Stomach (tissue), 9 donors: Measurements from ENCODE around the gene HOXA6. TPM values are rescaled to one million over a fixed set of nuclear protein-coding genes. Genes with fewer than 3 reads are reported as not detected.
A peak's percentile ranks its signal among the peaks of the same experiment; 100 is the strongest.

Experiments used
- DNase-seq, 2 donors: peaks; one replicate each; pipeline versions ENCODE4 v3.0.0 to v3.0.0-alpha.2; 2013 to 2019
- H3K27ac ChIP-seq, 5 donors: fragments of 200-600 bp in 4 of 5; sonication (generic) in 4 of 5; one replicate each; pipeline ENCODE4 v1.5.1; 2013 to 2019; ENCODE audit warnings: mild to moderate bottlenecking in 1 of 5, moderate library complexity in 1 of 5
- H3K27me3 ChIP-seq, 3 donors: fragments of 200-600 bp; sonication (generic); one replicate each; pipeline ENCODE4 v1.5.1; 2017 to 2019; ENCODE audit warnings: mixed run types in 1 of 3
- H3K36me3 ChIP-seq, 4 donors: fragments of 200-600 bp; sonication (generic); 1 replicate in 3 of 4; 2 replicates in 1 of 4; pipeline ENCODE4 v1.5.1; 2016 to 2019
- H3K4me1 ChIP-seq, 4 donors: fragments of 200-600 bp; sonication (generic); one replicate each; pipeline ENCODE4 v1.5.1; 2016 to 2019
- H3K4me3 ChIP-seq, 4 donors: fragments of 200-600 bp; sonication (generic) in 3 of 4; one replicate each; pipeline ENCODE4 v1.5.1; 2016 to 2019; ENCODE audit warnings: mild to moderate bottlenecking in 1 of 4
- H3K9me3 ChIP-seq, 4 donors: fragments of 200-600 bp; sonication (generic); one replicate each; pipeline ENCODE4 v1.5.1; 2016 to 2019
- CTCF ChIP-seq, 7 experiments: fragments of 450-650 bp in 4 of 7; fragments of 200-600 bp in 3 of 7; sonication (generic) in 3 of 7; IDR thresholded peaks; one replicate each; pipeline ENCODE4 v1.5.1; 2016 to 2019; ENCODE audit warnings: antibody characterized with exemption in 7 of 7, control low read depth in 2 of 7, mild to moderate bottlenecking in 1 of 7
- EP300 ChIP-seq: sonication (generic); formaldehyde crosslinking; IDR thresholded peaks from one replicate; pipeline ENCODE4 v1.6.1; 2017; ENCODE audit warnings: antibody characterized with exemption
- POLR2A ChIP-seq, 4 donors: fragments of 450-650 bp; IDR thresholded peaks; one replicate each; pipeline ENCODE4 v1.6.1; 2016; ENCODE audit warnings: antibody characterized with exemption in 4 of 4, control low read depth in 2 of 4, mild to moderate bottlenecking in 1 of 4, moderate library complexity in 1 of 4
- POLR2AphosphoS5 ChIP-seq, 3 donors: sonication (generic); formaldehyde crosslinking; IDR thresholded peaks; one replicate each; pipeline ENCODE4 v1.6.1; 2016; ENCODE audit warnings: antibody characterized with exemption in 3 of 3
- WGBS, 5 donors: extraction: QIAGEN DNeasy Blood & Tissue Kit in 3 of 5; methylation state at CpG; one replicate each; pipeline versions ENCODE4 v1.1.5 to v1.1.7; 2013 to 2018; 5-methylcytosine and 5-hydroxymethylcytosine counted together
- intact Hi-C: fragments of 100-400 bp; cut with DNase I; formaldehyde crosslinking; loops from one replicate; pipeline ENCODE4 v1.15.1; 2023; ENCODE audit warnings: low total_unique reads
- polyA plus RNA-seq, 3 donors: library from polyadenylated mRNA; stranded (reverse); fragments of 200-250 nt; gene quantifications; one replicate each; pipeline ENCODE4 v1.2.3, GENCODE V29; 2013
- total RNA-seq, 5 donors: library from RNA; depleted of rRNA; stranded (reverse); fragments of >200 nt; gene quantifications; one replicate each; pipeline versions ENCODE4 v1.1.0 to v1.2.3, GENCODE V29; 2014 to 2016
- donor health status: healthy with polysubstance abuse.
- donor health status: Bipolar disorder and iron deficiency.
- donor health status: healthy.

The HOXA6 gene
- total and polyA plus RNA-seq, 8 donors = 0.81 to 12.7 (median 3.7) TPM; not detected in 5

- intact Hi-C loops = no loop called here
- Histone ChIP-seq H3K27ac (peak overlapping the region; percentile 89 to 99 (median 94)), H3K9me3 (peaks cover 0 to 4% (median 0%) of the 10 kb centered on the region in 4 donors), H3K4me1 (peaks cover 10 to 77% (median 34%) of the 10 kb centered on the region in 4 donors), H3K4me3 (peak overlapping the region; percentile 39 to 46 (median 44)), H3K36me3 (no peaks in the 10 kb centered on the region), H3K27me3 (peaks cover 6 to 96% (median 40%) of the 10 kb centered on the region in 3 donors)
- TF ChIP-seq CTCF (IDR thresholded peaks at IDR 0.05) (no peak), POLR2AphosphoS5 (IDR thresholded peaks at IDR 0.05) (peak; percentile 47 to 81 (median 66))
- DNase-seq = peak in 1 of 2 donors; percentile 88
- WGBS, 5 donors = 26 to 35% (median 33%) methylated on average over 37 to 41 of the region's 41 CpGs
Measured at GRCh38 chr7:27108390-27109127, 39.0 kb downstream of the HOXA6 start.

GRCh38 chr7:27107391-27108381 is 39.9 kb downstream of the HOXA6 start:
- peak in 1 of 2 donors; percentile 70 for DNase-seq
- Histone ChIP-seq H3K4me3 (peak overlapping the region; percentile 39 to 46 (median 44)), H3K36me3 (no peaks in the 10 kb centered on the region), H3K27ac (peak overlapping the region; percentile 89 to 99 (median 94)), H3K9me3 (peaks cover 0 to 4% (median 0%) of the 10 kb centered on the region in 4 donors), H3K4me1 (peaks cover 10 to 72% (median 34%) of the 10 kb centered on the region in 4 donors), H3K27me3 (peaks cover 6 to 96% (median 43%) of the 10 kb centered on the region in 3 donors)
- intact Hi-C loops = no loop called here
- 32 to 50% (median 43%) methylated on average over 26 to 47 of the region's 47 CpGs for WGBS, 5 donors
- no peak for TF ChIP-seq EP300
- no peak for TF ChIP-seq POLR2A (IDR thresholded peaks at IDR 0.05)
- TF ChIP-seq POLR2AphosphoS5 (IDR thresholded peaks at IDR 0.05) = no peak
- no peak for TF ChIP-seq CTCF (IDR thresholded peaks at IDR 0.05)

- Histone ChIP-seq H3K27ac (peak overlapping the region; percentile 61 to 99 (median 94)), H3K4me1 (peaks cover 10 to 64% (median 31%) of the 10 kb centered on the region in 4 donors), H3K9me3 (peaks cover 0 to 4% (median 0%) of the 10 kb centered on the region in 4 donors), H3K27me3 (peaks cover 6 to 98% (median 51%) of the 10 kb centered on the region in 3 donors), H3K4me3 (peak overlapping the region; percentile 39 to 46 (median 40)), H3K36me3 (no peaks in the 10 kb centered on the region)
- no peak for DNase-seq
- no peak for TF ChIP-seq EP300
- no peak for TF ChIP-seq POLR2A (IDR thresholded peaks at IDR 0.05)
- TF ChIP-seq CTCF (IDR thresholded peaks at IDR 0.05) = no peak
- no peak for TF ChIP-seq POLR2AphosphoS5 (IDR thresholded peaks at IDR 0.05)
- intact Hi-C loops = no loop called here
- WGBS, 5 donors = 38 to 52% (median 45%) methylated on average over 14 of the region's 14 CpGs
Measured at GRCh38 chr7:27106901-27107240, 40.7 kb downstream of the HOXA6 start.
